Measurements from ENCODE around the gene MCMBP.
"Not testable (repeated sequence)": the region's sequence is repeated elsewhere in the genome, so short reads cannot be mapped to it uniquely, and the experiment has no call there.

The MCMBP gene

DNA sequence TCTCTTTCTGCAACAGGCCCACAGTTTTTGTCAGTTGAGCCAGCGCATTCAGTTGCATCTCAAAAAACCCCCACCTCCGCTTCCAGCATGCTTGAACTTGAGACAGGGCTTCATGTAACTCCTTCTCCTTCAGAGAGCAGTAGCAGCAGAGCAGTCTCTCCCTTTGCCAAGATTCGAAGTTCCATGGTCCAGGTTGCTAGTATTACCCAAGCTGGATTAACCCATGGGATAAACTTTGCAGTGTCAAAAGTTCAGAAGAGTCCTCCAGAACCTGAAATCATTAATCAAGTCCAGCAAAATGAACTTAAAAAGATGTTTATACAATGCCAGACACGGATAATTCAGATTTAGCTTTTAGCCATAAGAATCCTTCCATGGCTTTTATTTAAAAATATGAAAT is 45.2 kb downstream of the MCMBP start:
- no peak for DNase-seq

DNA sequence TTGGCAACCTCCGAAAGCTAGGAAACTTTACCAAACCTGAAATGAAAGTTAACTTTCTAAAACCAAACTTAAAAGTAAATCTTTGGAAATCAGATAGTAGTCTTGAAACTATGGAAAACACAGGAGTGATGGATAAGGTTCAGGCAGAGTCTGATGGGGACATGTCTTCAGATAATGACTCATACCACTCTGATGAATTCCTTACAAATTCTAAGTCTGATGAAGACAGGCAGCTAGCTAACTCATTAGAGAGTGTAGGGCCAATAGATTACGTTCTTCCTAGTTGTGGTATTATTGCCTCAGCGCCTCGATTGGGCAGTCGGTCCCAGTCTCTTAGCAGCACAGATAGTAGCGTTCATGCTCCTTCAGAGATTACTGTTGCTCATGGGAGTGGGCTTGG is 45.9 kb downstream of the MCMBP start:
- DNase-seq = no peak

DNA sequence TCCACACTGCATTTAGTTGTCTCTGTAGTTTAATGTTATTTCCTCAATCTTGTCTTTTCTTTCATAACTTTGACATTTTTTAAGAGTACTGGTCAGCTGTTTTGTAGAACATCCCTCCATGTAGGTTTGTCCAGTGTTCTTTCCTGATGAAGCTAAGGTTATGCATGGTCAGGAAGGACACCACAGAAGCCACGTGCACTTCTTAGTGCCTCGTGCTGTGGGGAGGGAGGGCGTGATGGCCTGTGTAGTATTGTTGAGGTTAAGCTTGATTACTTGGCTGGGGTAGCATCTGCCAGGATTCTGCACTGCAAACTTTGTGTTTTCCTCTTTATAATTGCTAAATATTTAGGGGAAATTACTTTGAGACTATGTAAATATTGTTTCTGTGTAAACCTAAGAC is 48.3 kb downstream of the MCMBP start:
- DNase-seq = no peak

DNA sequence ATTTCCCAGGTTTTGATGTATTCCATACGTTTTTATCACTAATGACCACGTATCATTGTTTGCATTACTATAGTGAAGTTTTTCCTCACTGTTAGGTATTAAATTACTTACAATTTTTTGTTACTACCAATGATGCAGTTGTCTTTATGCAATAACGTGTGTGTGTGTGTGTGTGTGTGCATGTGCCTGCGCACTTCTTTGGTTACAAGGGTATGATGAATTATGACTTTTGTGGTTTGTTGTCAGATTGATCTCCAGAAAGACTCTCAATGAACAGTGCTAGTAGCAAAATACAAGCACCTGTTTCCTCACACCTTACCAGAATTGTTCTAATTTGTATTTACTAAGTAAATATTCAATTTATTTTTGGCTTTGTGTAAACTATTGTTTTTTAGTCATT is 51.5 kb downstream of the MCMBP start:
- no peak for DNase-seq

DNA sequence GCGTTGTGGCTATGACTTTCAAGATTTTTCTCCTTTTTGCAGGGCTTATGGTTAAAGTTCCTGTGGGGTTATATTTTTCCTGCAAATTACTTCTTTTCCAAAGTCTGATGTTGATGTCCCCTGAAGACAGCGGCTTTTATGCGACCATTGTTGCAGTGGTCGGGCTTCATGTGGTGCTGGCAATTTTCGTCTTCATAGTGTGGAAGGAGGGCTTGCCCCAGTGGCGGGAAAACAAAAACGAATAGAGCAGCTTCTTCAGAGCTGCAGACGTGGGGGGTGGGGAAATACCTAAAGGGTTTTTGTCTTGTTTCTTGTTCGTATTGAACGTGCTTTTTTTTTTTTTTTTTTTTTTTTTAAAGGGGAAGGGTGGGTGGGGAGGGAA is 53.8 kb downstream of the MCMBP start:
- DNase-seq = no peak

DNA sequence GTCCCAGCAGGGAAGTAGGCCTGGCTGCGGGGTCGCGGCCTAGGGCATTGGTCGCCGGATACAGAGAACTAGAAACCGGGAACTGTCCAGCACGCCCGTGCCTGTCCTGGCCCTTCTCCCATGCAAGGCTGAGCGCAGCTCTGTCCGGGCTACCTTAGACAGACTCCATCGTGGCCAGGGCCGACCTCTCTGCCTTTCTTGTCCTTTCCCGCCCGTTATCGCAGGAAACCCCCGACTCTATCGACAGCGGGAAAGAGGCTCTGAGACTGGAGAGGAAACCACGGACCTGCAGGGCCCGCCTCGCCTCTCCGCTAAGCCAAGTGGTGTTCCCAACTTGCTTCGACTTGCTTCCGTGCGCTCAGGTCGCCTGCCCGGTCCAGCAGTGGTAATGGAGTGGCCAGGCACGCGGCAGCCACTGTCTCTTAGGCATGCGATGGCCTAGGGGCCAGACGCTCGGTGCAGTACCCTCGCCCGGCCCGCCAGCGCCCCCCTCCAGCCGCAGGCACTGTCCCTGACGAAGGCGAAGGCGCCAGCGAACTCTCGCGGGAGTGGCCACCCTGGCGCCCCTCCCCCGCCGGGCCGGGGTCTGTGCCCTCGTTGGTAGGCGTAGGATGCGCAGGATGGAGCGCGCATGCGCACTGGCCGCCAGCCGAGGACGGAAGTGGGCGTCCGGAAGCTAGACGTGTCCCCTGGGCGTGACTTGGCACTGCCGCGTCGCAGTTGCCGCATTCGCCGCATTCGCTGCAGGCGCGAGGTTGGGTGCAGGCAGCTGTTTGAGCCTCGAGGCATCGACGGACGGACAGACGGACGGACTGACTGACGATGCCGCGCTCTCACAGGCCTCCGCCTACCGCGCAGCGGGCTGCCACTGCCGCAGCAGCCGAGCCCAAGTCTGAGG is 54.4 kb downstream of the MCMBP start:
- DNase-seq = no peak

DNA sequence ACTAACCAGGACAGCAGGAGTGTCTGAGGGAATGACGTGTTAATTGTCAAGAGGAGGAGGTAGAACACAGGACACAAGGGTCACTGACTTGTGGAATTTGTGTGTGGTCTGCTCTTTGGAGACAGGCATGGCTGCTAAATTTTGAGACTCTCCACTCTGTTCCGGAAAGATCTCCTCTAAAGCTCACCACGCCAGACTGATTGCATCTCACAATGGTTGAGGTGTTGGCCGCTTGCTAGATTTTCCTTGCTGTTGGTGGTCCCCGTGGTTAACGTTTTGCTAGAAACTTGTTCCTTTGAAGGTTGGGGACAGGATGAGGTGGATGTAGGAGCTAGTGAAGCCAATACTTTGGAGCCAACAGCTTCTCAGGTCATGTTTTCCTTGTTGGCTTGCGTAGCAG is 57.0 kb downstream of the MCMBP start:
- DNase-seq = no peak

DNA sequence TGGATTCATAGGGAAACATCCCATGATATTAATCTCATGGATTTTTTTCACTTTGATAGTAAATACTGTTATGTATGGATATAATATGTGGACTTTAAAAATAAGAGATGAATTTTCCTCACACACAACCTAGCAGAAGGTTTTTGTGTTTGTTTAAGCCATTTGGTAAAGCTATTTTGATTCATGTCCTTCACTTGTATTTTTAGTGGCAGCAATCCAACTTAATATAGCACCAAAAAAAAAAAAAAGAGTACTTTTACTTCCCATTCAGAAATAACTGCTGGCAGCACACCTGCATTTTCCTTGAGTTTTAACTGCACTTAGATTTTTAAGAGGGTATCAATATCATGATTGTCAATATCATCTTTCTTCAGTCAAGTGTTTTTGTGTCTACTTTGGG is 60.0 kb downstream of the MCMBP start:
- no peak for DNase-seq

DNA sequence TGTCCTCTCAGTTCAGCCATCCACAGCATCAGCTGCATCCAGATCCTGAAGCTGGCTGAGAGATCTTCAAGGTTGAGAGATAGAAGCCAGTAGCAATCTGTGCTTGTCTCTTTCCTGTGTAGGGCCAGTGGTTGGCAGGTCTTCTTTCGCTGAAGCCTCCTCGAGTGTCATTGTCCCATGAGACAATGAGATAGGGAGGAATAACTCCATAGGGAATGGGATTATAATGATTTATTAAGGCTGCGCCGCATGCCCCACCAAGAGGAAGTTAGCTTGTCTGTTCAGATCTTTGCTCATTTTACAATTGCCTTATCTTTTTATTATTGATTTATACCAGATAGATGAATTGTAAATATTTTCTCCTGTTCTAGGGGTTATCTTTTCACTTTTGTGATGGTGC is 61.5 kb downstream of the MCMBP start:
- DNase-seq = no peak

DNA sequence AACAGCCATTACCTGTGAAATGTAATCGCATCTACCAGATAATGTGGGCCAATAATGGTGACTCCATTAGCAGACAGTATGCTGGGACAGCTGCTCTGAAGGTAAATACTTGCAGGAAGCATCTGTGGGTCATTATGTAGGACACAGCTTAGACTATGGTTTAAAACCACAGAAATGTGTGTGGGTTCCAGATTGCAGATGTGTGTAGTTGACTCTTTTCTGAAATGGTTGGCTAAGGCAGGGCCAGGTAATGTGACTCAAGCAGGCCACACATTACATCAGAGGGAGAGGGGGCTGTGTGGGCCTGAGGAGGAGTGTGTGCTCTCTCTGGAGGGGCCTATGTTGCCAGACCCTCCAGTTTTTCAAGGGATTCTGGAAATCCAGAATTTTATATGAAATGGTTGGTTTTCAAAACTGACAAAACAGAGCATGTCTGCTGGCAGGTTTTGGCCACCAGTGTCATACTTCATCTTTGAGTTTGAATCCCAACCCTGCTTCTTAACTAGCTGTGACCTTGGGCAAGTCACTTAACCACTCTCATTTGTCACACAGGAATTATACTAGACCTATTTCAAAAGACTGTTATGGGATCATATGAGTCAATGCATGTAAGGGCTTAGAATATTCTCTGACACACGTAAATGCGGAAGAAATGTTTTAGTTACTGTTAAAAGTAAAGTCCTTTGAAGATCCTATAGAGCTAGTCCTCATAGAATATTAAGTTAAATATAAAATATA is 64.5 kb downstream of the MCMBP start:
- DNase-seq = no peak

DNA sequence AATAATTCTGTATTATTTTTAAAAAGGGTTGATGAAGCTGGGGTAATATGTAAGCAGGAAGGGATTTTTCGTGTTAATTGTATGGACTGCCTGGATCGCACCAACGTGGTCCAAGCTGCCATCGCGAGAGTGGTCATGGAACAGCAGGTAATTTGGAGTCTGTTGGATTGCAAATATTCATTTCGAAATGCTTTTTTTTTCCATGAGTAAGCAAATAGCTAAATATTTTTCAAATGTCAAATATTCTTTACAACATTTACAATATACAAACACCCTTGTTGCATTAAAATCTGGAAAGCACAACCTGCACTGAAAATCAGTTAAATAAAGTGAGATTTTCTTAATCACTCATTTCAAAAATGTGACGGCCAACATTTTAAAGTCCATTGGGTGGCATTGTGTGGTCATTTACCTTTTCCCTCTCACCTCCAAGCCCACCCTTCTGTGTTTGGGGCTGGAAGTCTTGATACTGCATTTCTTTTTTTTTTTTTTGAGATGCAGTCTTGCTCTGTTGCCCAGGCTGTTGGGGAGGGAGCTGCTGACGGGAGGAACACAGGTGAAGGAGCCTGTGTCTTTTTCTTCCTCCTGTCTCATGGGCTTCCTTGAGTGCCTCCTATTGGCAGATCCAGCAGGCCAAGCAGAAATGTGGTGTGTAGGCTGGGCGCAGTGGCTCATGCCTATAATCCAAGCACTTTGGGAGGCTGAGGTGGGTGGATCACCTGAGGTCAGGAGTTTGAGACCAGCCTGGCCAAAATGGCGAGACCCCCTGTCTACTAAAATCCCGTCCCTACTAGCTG is 66.1 kb downstream of the MCMBP start:
- DNase-seq = no peak

DNA sequence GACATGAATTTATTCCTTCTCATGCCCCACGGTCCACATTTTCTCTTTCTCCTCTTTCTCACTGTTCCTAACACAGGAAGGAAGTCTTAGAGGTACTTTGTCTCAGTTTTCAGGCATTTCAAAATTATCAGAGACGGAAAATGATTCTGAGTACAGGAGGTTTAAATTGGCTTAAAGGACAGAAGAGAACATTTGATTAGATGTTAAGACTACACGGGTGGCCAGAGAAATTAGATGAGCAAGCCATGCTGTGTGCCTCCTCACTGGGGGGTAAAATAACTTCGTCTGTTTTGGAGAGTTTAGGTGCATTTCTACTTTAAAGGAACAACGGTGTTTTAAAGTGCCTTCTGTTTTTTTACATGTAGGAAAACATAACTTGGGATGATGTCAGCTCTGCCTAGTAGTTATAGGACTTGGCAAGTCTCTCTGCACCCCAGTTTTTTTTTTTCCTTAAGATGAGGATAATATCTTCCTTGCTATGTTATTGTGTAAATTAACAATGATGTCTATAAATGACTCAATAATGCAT is 66.9 kb downstream of the MCMBP start:
- no peak for DNase-seq

DNA sequence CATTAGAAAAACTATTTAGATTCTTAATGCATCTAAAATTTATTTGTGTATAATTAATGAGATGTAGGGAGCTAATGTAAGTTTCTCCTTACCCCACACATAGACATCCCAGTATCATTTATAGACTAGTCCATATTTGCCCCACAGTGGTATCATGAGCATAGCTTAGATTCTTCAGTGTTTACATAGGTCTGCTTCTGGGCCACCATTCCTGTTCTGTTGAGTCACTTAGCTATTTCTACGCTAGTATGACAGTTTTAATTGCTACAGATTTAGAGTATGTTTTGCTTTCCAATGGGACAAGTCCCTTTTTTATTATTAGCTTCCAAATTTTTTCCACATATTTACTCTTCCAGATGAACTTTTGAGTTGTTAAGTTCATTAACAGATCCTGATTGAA is 69.4 kb downstream of the MCMBP start:
- no peak for DNase-seq

DNA sequence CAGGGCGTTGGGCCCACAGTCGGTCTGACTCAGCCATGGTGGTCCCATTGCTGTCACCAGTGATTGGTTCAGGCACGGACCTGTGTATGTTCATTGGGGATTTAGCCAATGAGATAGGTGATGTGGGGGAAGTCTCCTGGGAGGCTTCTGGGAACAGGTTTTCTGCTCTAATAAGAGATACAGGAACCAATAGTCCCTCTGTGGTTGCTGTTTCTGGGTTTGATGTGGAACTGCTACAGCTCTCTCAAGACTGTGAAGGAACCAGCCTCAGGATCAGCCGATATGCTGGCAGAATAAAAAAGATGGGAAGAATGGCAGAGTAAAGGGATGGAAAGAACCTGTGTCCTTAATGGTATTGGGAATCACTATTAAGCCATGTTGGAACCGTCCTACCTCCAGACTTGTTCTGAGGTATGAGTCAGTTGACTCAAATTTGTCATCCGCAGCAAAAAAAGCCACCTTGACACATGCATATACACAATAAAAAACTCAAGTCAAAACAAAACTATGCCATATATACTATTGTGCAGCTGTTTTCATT is 70.6 kb downstream of the MCMBP start:
- DNase-seq = no peak

DNA sequence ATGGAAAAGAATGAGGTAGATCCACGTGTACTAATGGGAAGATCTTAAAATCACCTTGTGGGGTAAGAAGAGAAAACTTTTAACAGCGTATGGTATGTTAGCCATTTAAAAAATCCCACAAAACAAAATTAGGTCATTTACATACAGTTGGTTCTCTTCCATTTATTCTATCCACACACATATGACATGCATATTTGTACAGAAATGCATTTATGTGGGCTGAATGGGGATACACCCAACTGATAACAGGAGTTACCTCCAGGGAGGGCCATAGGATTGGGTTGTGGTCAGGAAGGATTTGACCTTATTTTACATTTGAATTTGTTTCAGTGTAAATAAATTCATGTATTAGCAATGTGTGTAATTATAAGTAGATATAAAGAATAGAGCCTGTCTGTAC is 71.5 kb downstream of the MCMBP start:
- DNase-seq = no peak

DNA sequence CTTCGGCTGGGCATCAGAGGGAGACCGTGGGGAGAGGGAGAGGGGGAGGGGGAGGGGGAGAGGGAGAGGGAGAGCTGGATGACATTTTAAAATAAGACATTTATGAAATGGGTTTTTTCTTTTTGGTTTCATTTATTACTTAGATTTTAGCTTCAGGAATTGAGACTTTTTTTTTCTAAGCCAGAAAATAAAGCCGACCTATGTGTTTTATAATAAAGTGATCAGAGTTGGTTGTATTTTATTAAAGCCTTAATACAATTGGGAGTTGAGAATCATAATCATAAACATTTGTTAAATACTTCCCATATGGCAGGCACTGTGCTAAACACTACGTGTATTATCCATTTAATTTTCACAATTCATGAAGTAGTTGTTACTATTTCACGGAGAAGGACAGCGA is 76.6 kb downstream of the MCMBP start:
- no peak for DNase-seq

DNA sequence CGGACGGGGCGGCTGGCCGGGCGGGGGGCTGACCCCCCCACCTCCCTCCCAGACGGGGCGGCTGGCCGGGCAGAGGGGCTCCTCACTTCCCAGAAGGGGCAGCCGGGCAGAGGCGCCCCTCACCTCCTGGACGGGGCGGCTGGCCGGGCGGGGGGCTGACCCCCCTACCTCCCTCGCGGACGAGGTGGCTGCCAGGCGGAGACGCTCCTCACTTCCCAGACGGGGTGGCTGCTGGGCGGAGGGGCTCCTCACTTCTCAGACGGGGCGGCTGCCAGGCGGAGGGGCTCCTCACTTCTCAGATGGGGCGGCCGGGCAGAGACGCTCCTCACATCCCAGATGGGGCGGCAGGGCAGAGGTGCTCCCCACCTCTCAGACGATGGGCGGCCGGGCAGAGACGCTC is 77.5 kb downstream of the MCMBP start:
- not testable (repeated sequence) for DNase-seq

DNA sequence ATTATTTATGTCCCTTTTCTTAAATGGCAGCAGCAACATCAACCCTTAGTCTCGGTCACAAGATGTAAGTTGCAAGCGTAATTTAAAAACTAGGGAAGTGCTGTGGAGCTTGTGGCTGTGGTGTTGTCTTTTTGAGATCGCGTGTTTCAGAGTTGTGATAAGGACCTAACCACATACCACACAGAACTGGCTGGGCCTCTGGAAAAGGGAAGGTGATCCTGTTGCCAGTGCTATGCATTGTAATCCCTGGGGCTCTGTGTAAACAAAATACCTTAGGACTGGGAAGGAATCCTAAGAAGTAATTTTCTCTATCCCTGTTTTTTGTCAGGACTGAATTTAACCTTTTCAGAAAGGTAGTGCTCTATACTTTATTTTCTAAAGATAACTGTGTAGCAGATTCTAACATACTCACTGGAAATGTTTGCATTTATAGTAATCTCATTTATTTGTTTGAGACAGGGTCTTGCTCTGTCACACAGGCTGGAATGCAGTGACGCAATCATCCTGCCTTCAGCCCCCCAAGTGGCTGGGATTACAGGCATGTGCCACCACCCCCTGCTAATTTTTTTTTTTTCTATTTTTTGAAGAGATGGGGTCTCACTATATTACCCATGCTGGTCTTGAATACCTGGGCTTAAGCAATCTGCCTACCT is 86.4 kb downstream of the MCMBP start:
- no peak for DNase-seq

DNA sequence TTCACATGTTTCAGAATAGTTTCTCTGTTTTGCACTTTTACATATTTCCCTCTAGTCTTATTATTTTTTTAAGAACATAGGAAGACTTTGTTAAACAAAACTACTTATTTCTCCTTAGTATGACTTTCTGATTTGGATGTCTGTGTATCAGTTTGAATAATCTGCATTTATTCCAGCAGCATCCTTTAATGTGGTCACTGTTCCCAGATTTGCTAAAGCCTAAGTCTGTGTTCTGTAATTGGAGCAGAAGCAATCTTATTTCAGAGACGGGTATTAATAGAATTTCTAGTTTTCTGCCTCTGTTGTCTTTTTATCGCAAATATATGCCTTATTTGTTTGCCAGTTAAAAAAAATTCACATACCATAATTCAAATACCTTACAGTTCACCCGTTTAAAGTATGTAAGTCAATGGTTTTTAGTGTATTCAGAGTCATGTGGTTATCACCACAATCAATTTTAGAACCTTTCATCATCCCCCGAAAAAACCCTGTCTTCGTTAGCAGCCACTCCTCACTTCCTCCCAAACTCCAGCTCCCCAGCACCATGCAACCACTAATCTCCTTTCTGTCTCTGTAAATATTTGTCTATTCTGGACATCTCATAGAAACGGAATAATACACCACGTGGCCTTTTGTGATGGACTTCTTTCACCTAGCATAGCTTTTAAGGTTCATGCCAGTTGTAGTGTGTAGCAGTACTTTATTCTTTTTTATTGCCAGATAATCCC is 88.1 kb downstream of the MCMBP start:
- no peak for DNase-seq

DNA sequence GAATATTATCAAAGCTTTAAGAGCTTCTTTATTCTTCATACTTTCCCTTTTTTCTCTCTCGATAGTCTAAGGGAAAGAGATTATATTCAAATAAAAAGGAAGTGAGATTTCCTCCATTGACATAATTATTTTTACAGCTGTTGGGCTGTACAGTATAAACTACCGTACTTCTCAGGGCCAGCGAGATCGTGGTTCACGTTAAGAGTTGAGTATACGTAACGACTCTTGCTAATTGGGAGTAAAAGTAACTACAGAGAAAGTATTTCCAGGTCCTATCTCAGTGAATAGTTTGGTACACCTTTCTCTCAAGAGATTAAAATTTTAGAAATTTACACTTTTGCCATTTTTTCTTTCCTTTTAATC is 89.0 kb downstream of the MCMBP start:
- no peak for DNase-seq

DNA sequence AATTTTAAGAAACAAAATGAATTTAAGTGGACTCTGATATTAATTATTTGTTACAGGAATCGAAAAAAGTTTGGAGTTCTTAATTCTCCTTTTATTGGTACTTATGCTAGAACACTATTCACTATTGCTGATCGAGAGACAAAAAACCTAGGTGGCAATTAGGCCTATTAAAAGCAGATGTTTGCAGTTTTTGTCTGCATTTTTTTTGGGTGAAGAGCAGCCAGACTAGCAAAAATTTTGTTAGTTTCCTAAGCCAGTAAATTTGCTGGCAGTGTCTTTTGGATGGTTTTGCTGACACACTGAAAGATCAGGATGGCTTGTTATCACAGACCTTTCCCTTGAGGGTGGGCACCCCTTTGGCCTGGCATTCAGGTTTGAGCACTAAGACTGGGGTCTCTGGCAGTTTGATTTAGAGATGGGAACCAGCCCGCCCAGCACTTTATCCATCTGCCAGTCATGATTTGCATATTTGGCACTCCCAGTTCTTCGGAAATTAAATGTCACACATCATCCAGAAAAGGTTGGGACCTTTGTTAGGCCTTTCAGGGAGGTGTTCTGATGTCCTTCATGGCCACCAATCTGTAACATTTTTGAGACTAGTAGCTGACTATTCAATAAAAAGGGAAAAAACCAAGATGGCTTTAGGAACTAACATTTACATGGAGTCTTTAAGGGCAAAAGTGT is 89.5 kb downstream of the MCMBP start:
- no peak for DNase-seq
